Bronchial epithelial cell (primary cell): ENCODE results near the gene N4BP2L1. TPM values are rescaled to one million over a fixed set of nuclear protein-coding genes. Genes with fewer than 3 reads are reported as not detected.

ENCODE experiments used
- DNase-seq: peaks from one replicate; pipeline ENCODE4 v3.0.0-alpha.2; 2010; ENCODE audit warnings: low read depth
- FAIRE-seq: peaks from 2 replicates; lab custom pipeline; 2011; peaks lifted over from hg19 to GRCh38; lab: Jason Lieb, UNC
- H3K27me3 ChIP-seq: 2 replicates; pipeline ENCODE4 v1.5.1; 2011; ENCODE audit warnings: low read length; ENCODE audit not compliant: control insufficient read depth, insufficient read depth
- H3K36me3 ChIP-seq: 2 replicates; pipeline ENCODE4 v1.5.1; 2011; ENCODE audit warnings: low read length; ENCODE audit not compliant: control insufficient read depth, insufficient read depth
- H3K4me3 ChIP-seq: 2 replicates; pipeline ENCODE4 v1.5.1; 2011; ENCODE audit warnings: mild to moderate bottlenecking, low read depth, low read length, control low read depth
- CTCF ChIP-seq: IDR thresholded peaks from 2 replicates; pipeline ENCODE4 v1.5.1; 2011; ENCODE audit warnings: mild to moderate bottlenecking, moderate library complexity, low read length, control low read depth, inconsistent platforms; ENCODE audit not compliant: insufficient read depth, severe bottlenecking
- total RNA-seq: library from RNA; depleted of rRNA; stranded (reverse); fragments of >200 nt; gene quantifications from 2 replicates; pipeline ENCODE4 v1.2.1, GENCODE V29; 2014

The N4BP2L1 gene
- total RNA-seq, 1 donor from 2014 or later = 0.79 TPM

GRCh38 chr13:32426191-32426989 is 1.5 kb downstream of the N4BP2L1 start:
- Histone ChIP-seq H3K27me3 (no peaks in the 10 kb centered on the region), H3K36me3 (peaks cover 2% of the 10 kb centered on the region), H3K4me3 (peak overlapping the region; percentile 49)
- no peak for TF ChIP-seq CTCF
- FAIRE-seq (no peak), DNase-seq (no peak)

GRCh38 chr13:32425158-32425557 is 2.8 kb downstream of the N4BP2L1 start:
- no peak for FAIRE-seq
- H3K4me3 ChIP-seq = no peak overlapping the region
- no peaks in the 10 kb centered on the region for H3K27me3 ChIP-seq
- H3K36me3 ChIP-seq = peaks cover 2% of the 10 kb centered on the region
- no peak for TF ChIP-seq CTCF
- DNase-seq = no peak

- TF ChIP-seq CTCF = no peak
- no peaks in the 10 kb centered on the region for H3K36me3 ChIP-seq
- no peak for FAIRE-seq
- H3K27me3 ChIP-seq = no peaks in the 10 kb centered on the region
- no peak for DNase-seq
- H3K4me3 ChIP-seq = no peak overlapping the region
These were observed 4.3 kb downstream of the N4BP2L1 start for GRCh38 chr13:32423592-32423991.

- H3K36me3 ChIP-seq = no peaks in the 10 kb centered on the region
- H3K4me3 ChIP-seq = no peak overlapping the region
- DNase-seq = no peak
- peak; percentile 62 for FAIRE-seq
- no peaks in the 10 kb centered on the region for H3K27me3 ChIP-seq
- no peak for TF ChIP-seq CTCF
These were observed 8.1 kb downstream of the N4BP2L1 start for GRCh38 chr13:32419862-32420261.

GRCh38 chr13:32417995-32418394 is 9.9 kb downstream of the N4BP2L1 start:
- FAIRE-seq = no peak
- no peaks in the 10 kb centered on the region for H3K36me3 ChIP-seq
- no peak for TF ChIP-seq CTCF

More at GRCh38 chr13:32417995-32418394, 9.9 kb downstream of the N4BP2L1 start:
- H3K4me3 ChIP-seq = no peak overlapping the region
- H3K27me3 ChIP-seq = no peaks in the 10 kb centered on the region
- DNase-seq = no peak
